Osteocyte (in vitro differentiated cells): ENCODE results near the gene RNF167. TPM values are rescaled to one million over a fixed set of nuclear protein-coding genes. Genes with fewer than 3 reads are reported as not detected.

ENCODE experiments used
- DNase-seq: peaks from one replicate; pipeline ENCODE4 v3.0.0; 2021; ENCODE audit warnings: mixed read lengths; ENCODE audit not compliant: unreplicated experiment; ENCODE audit errors: extremely low spot score
- H3K27ac Mint-ChIP-seq: one replicate; pipeline ENCODE4 v1.8.0; 2021; ENCODE audit warnings: mild to moderate bottlenecking, mixed read lengths; ENCODE audit not compliant: unreplicated experiment
- H3K27me3 Mint-ChIP-seq: one replicate; pipeline ENCODE4 v1.8.0; 2021; ENCODE audit warnings: mixed read lengths; ENCODE audit not compliant: unreplicated experiment
- H3K36me3 Mint-ChIP-seq: one replicate; pipeline ENCODE4 v1.8.0; 2021; ENCODE audit warnings: mixed read lengths; ENCODE audit not compliant: unreplicated experiment
- H3K4me1 Mint-ChIP-seq: one replicate; pipeline ENCODE4 v1.8.0; 2021; ENCODE audit warnings: mixed read lengths; ENCODE audit not compliant: unreplicated experiment
- H3K4me3 Mint-ChIP-seq: one replicate; pipeline ENCODE4 v1.8.0; 2021; ENCODE audit warnings: mild to moderate bottlenecking, moderate library complexity, mixed read lengths; ENCODE audit not compliant: unreplicated experiment
- H3K9me3 Mint-ChIP-seq: one replicate; pipeline ENCODE4 v1.8.0; 2021; ENCODE audit warnings: mixed read lengths; ENCODE audit not compliant: unreplicated experiment
- total RNA-seq: library from RNA; stranded (reverse); gene quantifications from 2 replicates; pipeline ENCODE4 v1.2.1, GENCODE V29; 2021
- TF ChIP-seq, protein P1 (sequence below): fragments of 200-600 bp; sonication (generic); IDR thresholded peaks from 2 replicates; pipeline ENCODE4 v1.5.0; 2021; ENCODE audit warnings: antibody characterized with exemption, mild to moderate bottlenecking, moderate library complexity

The RNF167 gene
- total RNA-seq, 1 donor from 2014 or later, result 115 TPM

DNA sequence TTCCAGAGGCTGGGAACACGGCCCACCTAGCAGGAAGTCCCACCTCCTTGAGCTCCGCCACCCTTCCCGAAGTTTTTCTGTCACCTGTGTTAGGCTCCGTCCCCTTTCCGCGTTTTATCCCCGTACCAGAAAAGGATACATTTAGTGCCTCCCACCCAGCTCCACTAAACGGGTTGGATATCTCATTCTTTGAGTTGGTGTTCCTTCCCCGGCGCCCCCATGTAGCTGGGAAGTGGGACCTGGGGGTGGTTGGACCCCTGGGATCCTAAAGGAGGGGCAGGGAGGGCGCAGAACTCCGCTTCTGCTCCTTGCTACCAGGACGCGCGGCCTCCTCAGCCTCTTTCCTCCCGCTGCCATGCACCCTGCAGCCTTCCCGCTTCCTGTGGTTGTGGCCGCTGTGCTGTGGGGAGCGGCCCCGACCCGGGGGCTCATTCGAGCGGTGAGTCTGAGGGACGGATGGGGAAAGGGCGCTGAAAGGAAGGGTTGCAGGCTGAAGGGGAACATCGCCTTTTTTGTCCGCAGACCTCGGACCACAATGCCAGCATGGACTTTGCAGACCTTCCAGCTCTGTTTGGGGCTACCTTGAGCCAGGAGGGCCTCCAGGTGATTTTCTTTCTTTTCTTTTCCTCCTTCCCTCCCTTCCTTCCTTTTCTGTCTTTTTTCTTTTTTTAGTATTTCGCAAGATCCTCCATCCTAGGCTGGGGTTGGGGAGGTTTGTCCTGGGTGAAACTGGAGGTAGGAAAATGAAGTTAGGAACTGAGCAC lies 669 bp downstream of the RNF167 start:
- Mint-ChIP-seq H3K9me3 (no peaks in the 10 kb centered on the region), H3K27me3 (no peaks in the 10 kb centered on the region), H3K36me3 (peaks cover 23% of the 10 kb centered on the region), H3K4me3 (peak overlapping the region; percentile 85), H3K4me1 (peaks cover 50% of the 10 kb centered on the region), H3K27ac (peak overlapping the region; percentile 99)
- DNase-seq, result no peak
- TF ChIP-seq, protein P1, sequence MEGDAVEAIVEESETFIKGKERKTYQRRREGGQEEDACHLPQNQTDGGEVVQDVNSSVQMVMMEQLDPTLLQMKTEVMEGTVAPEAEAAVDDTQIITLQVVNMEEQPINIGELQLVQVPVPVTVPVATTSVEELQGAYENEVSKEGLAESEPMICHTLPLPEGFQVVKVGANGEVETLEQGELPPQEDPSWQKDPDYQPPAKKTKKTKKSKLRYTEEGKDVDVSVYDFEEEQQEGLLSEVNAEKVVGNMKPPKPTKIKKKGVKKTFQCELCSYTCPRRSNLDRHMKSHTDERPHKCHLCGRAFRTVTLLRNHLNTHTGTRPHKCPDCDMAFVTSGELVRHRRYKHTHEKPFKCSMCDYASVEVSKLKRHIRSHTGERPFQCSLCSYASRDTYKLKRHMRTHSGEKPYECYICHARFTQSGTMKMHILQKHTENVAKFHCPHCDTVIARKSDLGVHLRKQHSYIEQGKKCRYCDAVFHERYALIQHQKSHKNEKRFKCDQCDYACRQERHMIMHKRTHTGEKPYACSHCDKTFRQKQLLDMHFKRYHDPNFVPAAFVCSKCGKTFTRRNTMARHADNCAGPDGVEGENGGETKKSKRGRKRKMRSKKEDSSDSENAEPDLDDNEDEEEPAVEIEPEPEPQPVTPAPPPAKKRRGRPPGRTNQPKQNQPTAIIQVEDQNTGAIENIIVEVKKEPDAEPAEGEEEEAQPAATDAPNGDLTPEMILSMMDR, result no peak

DNA sequence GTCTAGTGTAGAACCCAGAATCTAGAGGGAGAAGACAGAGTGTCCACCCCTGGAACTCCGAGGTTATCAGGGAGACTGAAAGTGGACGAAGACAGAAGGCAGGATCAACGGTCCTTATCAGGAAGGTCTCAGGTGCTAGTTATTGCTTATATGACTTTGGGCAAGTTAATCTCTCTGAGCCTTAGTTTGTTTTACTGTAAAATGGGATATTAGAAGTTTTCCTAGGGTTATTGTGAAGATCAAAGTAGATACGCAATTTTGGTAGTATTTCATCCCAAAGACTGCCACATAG lies 1.2 kb downstream of the RNF167 start:
- Mint-ChIP-seq H3K4me1 (peaks cover 54% of the 10 kb centered on the region), H3K27ac (peak overlapping the region; percentile 99), H3K4me3 (peak overlapping the region; percentile 85), H3K9me3 (no peaks in the 10 kb centered on the region), H3K27me3 (no peaks in the 10 kb centered on the region), H3K36me3 (peaks cover 21% of the 10 kb centered on the region)
- TF ChIP-seq, protein P1, result no peak
- DNase-seq, result no peak

DNA sequence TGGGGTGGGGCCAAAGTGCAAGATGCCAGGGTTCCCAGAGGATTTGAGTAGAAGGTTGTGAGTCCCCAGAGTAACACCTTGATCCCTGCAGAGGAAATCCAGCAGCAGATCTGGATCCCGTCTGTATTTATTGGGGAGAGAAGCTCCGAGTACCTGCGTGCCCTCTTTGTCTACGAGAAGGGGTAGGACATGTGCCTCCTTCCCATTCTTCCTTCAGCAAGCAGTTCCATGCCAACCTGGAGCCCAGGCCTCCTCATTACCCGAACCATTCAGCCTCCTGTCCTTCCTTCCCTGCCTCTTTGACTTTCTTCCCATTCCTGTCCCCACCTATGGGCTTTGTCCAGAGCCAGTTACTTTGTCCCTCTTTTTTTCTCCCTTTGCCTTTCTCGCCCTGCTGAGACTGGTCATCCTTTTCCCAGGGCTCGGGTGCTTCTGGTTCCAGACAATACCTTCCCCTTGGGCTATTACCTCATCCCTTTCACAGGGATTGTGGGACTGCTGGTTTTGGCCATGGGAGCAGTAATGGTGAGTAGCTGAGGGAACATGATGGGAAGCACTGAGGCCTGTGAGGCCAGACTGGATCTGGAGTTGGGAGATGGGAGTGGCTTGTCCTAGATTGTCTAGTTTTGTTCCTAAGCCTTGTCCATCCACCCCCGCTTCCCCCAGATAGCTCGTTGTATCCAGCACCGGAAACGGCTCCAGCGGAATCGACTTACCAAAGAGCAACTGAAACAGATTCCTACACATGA lies 2.9 kb downstream of the RNF167 start:
- peak overlapping the region; percentile 50 for H3K27ac Mint-ChIP-seq
- TF ChIP-seq, protein P1, result no peak
- H3K9me3 Mint-ChIP-seq, result no peaks in the 10 kb centered on the region
- H3K36me3 Mint-ChIP-seq, result peaks cover 21% of the 10 kb centered on the region
- H3K4me1 Mint-ChIP-seq, result peaks cover 62% of the 10 kb centered on the region
- peak overlapping the region; percentile 44 for H3K4me3 Mint-ChIP-seq
- no peaks in the 10 kb centered on the region for H3K27me3 Mint-ChIP-seq
- DNase-seq, result no peak

GRCh38 chr17:4944163-4944553 lies 4.1 kb downstream of the RNF167 start:
- TF ChIP-seq, protein P1, result no peak
- peaks cover 54% of the 10 kb centered on the region for H3K4me1 Mint-ChIP-seq
- H3K4me3 Mint-ChIP-seq, result no peak overlapping the region
- H3K36me3 Mint-ChIP-seq, result peaks cover 21% of the 10 kb centered on the region
- H3K27me3 Mint-ChIP-seq, result no peaks in the 10 kb centered on the region
- DNase-seq, result no peak
- H3K9me3 Mint-ChIP-seq, result no peaks in the 10 kb centered on the region
- peak overlapping the region; percentile 39 for H3K27ac Mint-ChIP-seq

GRCh38 chr17:4944554-4945175 lies 4.6 kb downstream of the RNF167 start:
- TF ChIP-seq, protein P1, result no peak
- H3K4me1 Mint-ChIP-seq, result peaks cover 51% of the 10 kb centered on the region
- H3K27ac Mint-ChIP-seq, result peak overlapping the region; percentile 88
- no peaks in the 10 kb centered on the region for H3K27me3 Mint-ChIP-seq
- no peaks in the 10 kb centered on the region for H3K9me3 Mint-ChIP-seq
- peak overlapping the region; percentile 62 for H3K4me3 Mint-ChIP-seq
- H3K36me3 Mint-ChIP-seq, result peaks cover 21% of the 10 kb centered on the region
- no peak for DNase-seq
